ENCODE results near the gene IL1RAPL1. TPM values are rescaled to one million over a fixed set of nuclear protein-coding genes. Genes with fewer than 3 reads are reported as not detected.

The IL1RAPL1 gene
- total RNA-seq, 2 experiments from 2014 or later, result not detected

GRCh38 chrX:29665532-29665931 is 1078.3 kb downstream of the IL1RAPL1 start:
- no peaks in the 10 kb centered on the region for H3K36me3 ChIP-seq (ENCODE audit: insufficient read depth, low read length)
- H3K4me3 ChIP-seq (ENCODE audit: low read length), result no peak overlapping the region
- no peak overlapping the region for H3K4me3 Mint-ChIP-seq
- no peaks in the 10 kb centered on the region for H3K9me3 ChIP-seq (ENCODE audit: control insufficient read depth in 1 of 2, insufficient read depth in 1 of 2, low read length in 2 of 2)
- H3K27ac Mint-ChIP-seq, result no peak overlapping the region
- ATAC-seq (ENCODE audit: poor library complexity) (no peak), DNase-seq (no peak)
- intact Hi-C loops (cut with DNase I, micrococcal nuclease), result no loop called here
- no peaks in the 10 kb centered on the region for H3K36me3 Mint-ChIP-seq (ENCODE audit: low read depth)
- POLR2A ChIA-PET, result no interaction called here
- H3K9me3 Mint-ChIP-seq, result no peaks in the 10 kb centered on the region
- CTCF ChIA-PET, result no interaction called here
- TF ChIP-seq CTCF (IDR thresholded peaks at IDR 0.05), result no peak
- no peaks in the 10 kb centered on the region for H3K4me1 ChIP-seq (ENCODE audit: insufficient read depth, low read length)
- no peak overlapping the region for H3K27ac ChIP-seq (ENCODE audit: low read depth in 1 of 2, low read length in 2 of 2)
- no peaks in the 10 kb centered on the region for H3K27me3 ChIP-seq (ENCODE audit: control insufficient read depth in 1 of 2, insufficient read depth in 2 of 2, low read length in 2 of 2)
- H3K4me1 Mint-ChIP-seq (ENCODE audit: low read depth), result no peaks in the 10 kb centered on the region
- no peaks in the 10 kb centered on the region for H3K27me3 Mint-ChIP-seq

DNA sequence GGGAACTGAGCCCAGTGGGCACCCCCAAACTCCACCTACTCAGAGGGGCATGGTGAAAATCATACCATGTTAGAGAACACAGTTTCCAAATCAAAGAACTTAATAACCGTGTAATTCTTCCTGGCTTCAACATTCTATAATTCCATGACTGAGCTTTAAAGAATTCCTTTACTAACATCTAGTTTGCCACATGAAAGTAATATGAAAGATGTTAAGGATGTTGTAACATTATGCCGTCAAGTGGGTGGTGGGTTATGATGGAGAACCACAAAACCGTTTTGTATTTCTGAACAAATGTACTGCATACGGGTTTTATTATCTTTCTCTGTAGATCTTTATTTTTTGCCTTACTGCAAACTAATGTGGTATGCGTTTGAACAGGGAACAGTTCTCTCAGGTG is 1079.1 kb downstream of the IL1RAPL1 start:
- CTCF ChIA-PET, result no interaction called here
- no peak for ATAC-seq (ENCODE audit: poor library complexity)

DNA sequence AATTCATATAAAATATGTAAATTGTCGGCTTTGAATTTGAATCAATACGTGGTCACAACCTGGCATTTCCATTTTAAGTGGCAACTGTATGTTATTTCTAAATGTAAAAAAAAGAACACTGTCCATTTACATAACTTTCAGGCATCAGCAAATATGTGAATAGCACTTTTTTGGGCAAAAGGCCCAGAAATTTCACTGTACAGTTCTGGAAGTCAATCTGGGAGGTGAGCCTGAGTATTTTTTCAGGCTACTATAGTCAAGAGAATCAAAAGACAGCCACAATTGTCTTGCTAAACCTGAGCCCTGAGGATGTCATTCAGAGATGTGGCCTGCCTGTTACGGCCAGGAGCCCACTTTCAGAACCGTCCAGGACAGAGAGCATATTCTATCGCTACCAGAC is 1084.2 kb downstream of the IL1RAPL1 start:
- no peaks in the 10 kb centered on the region for H3K36me3 ChIP-seq (ENCODE audit: insufficient read depth, low read length)
- ATAC-seq (ENCODE audit: poor library complexity) (no peak), DNase-seq (no peak)
- Mint-ChIP-seq H3K27me3 (no peaks in the 10 kb centered on the region), H3K9me3 (peaks cover 4% of the 10 kb centered on the region), H3K36me3 (ENCODE audit: low read depth) (no peaks in the 10 kb centered on the region), H3K4me1 (ENCODE audit: low read depth) (no peaks in the 10 kb centered on the region), H3K27ac (no peak overlapping the region), H3K4me3 (no peak overlapping the region)
- H3K4me3 ChIP-seq (ENCODE audit: low read length), result no peak overlapping the region
- H3K4me1 ChIP-seq (ENCODE audit: insufficient read depth, low read length), result no peaks in the 10 kb centered on the region
- TF ChIP-seq CTCF (IDR thresholded peaks at IDR 0.05), result no peak
- no peaks in the 10 kb centered on the region for H3K9me3 ChIP-seq (ENCODE audit: control insufficient read depth in 1 of 2, insufficient read depth in 1 of 2, low read length in 2 of 2)
- intact Hi-C loops (cut with DNase I, micrococcal nuclease), result no loop called here
- POLR2A ChIA-PET, result no interaction called here
- no peak overlapping the region for H3K27ac ChIP-seq (ENCODE audit: low read depth in 1 of 2, low read length in 2 of 2)
- H3K27me3 ChIP-seq (ENCODE audit: control insufficient read depth in 1 of 2, insufficient read depth in 2 of 2, low read length in 2 of 2), result no peaks in the 10 kb centered on the region
- CTCF ChIA-PET, result no interaction called here

More for the DNA sequence above, 1079.1 kb downstream of the IL1RAPL1 start:
- POLR2A ChIA-PET, result no interaction called here
- no peak overlapping the region for H3K4me3 Mint-ChIP-seq
- no peak overlapping the region for H3K27ac ChIP-seq (ENCODE audit: low read depth in 1 of 2, low read length in 2 of 2)
- no peaks in the 10 kb centered on the region for H3K4me1 Mint-ChIP-seq (ENCODE audit: low read depth)
- DNase-seq, result no peak
- TF ChIP-seq CTCF (IDR thresholded peaks at IDR 0.05), result no peak
- no peak overlapping the region for H3K27ac Mint-ChIP-seq
- intact Hi-C loops (cut with DNase I, micrococcal nuclease), result no loop called here
- no peak overlapping the region for H3K4me3 ChIP-seq (ENCODE audit: low read length)
- no peaks in the 10 kb centered on the region for H3K27me3 Mint-ChIP-seq
- H3K27me3 ChIP-seq (ENCODE audit: control insufficient read depth in 1 of 2, insufficient read depth in 2 of 2, low read length in 2 of 2), result no peaks in the 10 kb centered on the region
- H3K9me3 ChIP-seq (ENCODE audit: control insufficient read depth in 1 of 2, insufficient read depth in 1 of 2, low read length in 2 of 2), result no peaks in the 10 kb centered on the region
- H3K36me3 ChIP-seq (ENCODE audit: insufficient read depth, low read length), result no peaks in the 10 kb centered on the region
- no peaks in the 10 kb centered on the region for H3K9me3 Mint-ChIP-seq
- no peaks in the 10 kb centered on the region for H3K36me3 Mint-ChIP-seq (ENCODE audit: low read depth)
- H3K4me1 ChIP-seq (ENCODE audit: insufficient read depth, low read length), result no peaks in the 10 kb centered on the region

All from CD4-positive, alpha-beta T cell (primary cell).